CD4-positive, alpha-beta T cell treated with Interleukin-4 for 4 hours (primary cell): Measurements from ENCODE around the gene CCDC152.

Source experiments
- DNase-seq: peaks from one replicate; pipeline ENCODE4 v3.0.0-alpha.2; 2020

CCDC152 gene

GRCh38 chr5:42784132-42784531 lies 27.5 kb downstream of the CCDC152 start:
- DNase-seq = no peak

DNA sequence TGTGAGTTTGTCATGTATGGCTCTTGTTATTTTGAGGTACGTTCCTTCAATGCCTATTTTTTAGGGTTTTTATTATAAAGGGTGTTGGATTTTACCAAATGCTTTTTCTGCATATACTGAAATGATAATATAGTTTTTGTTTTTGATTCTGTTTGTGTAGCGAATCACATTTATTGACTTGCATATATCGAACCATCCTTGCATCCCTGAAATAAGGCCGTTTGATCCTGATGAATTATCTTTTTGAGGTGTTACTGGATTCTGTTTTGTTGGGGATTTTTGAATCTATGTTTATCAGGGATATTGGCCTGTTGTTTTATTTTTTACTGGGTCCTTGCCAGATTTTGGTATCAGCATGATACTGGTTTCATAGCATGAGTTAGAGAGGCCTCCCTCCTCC lies 29.1 kb downstream of the CCDC152 start:
- DNase-seq = no peak

- DNase-seq = no peak
These were observed 30.5 kb downstream of the CCDC152 start for GRCh38 chr5:42787073-42787472.

GRCh38 chr5:42787845-42788244 lies 31.2 kb downstream of the CCDC152 start:
- DNase-seq = no peak

DNA sequence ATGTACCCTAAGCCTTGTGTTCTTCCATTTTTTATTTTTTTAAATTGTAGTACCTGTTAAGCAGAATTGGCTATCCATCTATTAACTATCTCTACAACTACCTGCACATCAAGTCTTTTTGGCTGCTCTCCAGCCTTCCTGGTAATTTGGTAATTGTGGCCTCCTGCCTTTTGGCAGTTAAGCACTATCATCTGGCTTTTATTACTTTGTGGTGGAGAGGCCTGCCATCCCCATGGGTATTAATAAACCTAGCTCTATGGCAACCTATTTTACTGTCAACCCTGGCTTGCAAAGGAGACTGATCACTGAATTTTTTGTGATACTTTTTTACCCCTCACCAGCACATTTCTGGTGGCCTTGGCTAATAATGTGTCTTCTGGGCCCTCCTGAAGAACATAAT lies 34.5 kb downstream of the CCDC152 start:
- DNase-seq = no peak

DNA sequence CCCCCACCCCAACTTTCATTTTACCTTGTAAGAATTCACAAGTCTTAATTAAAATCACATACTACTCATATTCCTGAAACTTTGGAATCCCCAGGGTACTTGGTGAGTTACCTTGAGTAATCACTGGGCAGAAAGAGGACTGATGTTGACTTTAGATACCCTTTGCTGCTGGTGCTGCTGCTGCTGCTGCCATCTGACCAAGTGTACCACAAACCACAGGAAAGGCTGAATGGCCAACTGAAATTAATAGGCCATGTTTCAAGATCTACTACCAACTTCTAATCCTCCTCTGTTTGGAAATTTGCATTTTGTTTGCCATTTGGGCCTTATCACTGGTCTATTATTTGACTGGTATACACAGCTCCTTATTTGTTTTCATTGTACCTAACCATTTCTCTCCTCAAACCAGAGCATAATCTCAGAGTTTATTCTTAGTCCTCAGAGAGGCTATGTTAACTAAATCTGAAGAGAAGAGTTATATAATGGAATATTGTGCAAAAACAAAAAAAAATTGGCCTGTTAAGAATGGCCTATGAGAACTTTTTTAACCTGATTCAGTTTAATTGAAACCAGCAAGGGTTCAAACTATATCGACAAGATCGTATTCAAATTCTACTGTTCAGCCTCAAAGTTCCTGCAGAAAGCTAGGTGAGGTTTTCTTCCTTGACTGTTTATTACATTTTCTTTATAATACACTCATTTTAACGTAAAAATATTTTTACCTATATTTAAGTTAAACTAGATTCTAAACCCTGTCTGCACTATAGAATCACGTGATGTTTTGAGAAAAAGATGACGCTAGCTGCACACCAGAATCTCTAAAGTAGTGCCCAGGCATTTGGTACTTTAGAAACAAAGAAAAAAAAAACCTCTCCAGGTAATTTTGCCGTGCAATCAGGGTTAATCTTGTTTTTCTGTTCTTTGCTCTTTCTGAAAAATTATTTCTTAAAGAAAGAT lies 41.9 kb downstream of the CCDC152 start:
- DNase-seq = no peak

DNA sequence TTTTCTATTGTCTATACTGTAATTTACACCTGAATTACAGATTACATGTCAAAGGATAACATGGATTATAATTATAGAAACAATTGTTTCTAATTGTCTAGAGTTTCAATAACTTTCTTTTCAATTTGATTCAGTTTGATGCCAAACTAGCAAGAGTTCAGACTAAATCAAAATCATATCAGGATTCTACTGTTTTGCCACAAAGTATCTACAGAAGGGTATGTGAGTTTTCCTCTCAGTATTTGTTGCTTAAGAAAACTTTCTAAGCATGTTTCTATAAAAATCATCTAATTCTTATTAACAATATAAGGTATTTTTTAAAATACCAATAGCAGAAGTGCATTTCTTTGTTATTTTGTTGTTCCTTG lies 42.6 kb downstream of the CCDC152 start:
- DNase-seq = no peak

GRCh38 chr5:42799668-42800114 lies 43.1 kb downstream of the CCDC152 start:
- no peak for DNase-seq

GRCh38 chr5:42800748-42801330 lies 44.2 kb downstream of the CCDC152 start:
- DNase-seq = no peak

DNA sequence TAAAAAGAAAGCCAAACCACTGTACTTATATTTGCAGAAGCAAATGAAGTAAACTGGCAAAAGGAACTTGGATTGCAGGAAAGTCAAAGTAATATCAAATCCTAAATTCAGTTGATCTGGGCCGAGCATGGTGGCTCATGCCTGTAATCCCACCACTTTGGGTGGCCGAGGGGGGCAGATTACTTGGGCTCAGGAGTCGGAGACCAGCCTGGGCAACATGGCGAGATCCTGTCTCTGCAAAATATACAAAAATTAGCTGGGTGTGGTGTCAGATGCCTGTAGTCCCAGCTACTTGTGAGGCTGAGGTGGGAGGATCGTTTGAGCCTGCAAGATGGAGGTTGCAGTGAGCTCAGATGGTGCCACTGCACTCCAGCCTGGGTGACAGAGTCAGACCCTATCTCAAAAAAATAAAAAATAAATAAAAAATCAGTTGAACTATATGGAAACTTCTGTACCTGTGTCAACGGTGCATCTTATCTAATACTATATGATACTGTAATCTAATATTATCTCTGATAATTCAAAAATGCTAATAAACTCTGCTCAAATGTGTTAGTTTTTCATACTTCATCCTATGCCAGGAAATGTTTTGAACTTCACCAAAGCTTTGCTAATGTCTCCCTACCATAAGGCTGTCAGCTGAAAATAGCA lies 45.0 kb downstream of the CCDC152 start:
- no peak for DNase-seq

GRCh38 chr5:42804717-42805339 lies 48.2 kb downstream of the CCDC152 start:
- no peak for DNase-seq

DNA sequence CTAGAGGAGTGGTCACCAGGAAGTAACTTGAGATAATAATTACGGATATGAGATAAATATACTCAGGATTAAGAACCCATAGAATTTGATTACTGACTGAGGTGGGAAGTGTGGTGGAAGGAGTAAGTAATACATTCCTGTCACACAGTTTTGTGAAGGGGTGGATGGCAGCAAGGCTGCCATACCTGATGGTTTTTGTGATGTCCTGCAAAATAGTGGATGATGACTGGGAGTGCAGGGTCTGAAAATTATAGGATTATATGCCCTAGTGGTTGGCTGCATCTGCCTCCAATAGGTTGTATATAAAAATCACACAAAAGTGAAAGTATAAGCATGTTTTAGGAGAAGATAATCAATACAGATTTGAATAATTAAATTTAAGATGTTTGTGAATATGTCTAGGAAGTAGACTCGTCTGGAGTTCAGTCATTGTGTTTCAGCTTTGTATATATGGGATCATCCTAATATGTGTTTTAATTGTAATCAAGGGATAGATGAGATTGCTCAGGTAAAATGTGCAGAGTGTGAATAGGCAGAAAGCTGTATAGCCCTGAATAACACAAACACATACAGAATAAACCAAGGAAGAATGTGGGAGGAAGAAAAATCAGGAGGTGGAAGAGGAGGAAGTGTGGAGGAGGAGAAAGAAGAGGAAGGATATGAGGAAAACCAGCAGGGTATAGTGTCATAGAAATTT lies 49.5 kb downstream of the CCDC152 start:
- DNase-seq = no peak

DNA sequence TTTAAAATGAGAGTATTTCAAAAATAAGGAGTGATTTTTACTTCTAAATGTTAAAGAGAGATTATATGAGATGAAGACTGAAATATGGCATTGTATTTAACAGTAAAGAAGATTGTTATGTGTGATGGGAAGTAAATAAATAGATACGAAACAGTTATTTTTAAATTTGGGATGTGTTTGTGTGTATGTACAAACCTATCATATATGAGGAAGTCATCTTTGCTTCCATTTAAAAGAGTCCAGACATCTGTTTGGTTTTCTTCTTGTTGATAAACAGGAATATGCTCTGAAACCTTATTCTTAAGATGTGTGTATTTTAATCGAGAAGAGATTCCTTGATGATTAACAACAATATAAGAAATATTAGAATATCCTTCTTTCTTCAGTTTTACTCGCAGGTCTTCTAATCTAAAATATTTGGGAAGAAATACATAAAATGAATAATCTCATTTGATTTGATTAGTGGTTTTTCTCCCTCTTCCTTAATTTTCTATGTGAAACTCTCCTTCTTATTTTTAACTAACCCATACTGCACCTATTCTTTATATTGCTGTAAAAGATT lies 50.2 kb downstream of the CCDC152 start:
- DNase-seq = no peak

- DNase-seq = no peak
These were observed 51.3 kb downstream of the CCDC152 start for GRCh38 chr5:42807722-42808447.

- DNase-seq = no peak
These were observed 52.4 kb downstream of the CCDC152 start for GRCh38 chr5:42808888-42809611.

- no peak for DNase-seq
These were observed 54.4 kb downstream of the CCDC152 start for GRCh38 chr5:42810834-42811590.

DNA sequence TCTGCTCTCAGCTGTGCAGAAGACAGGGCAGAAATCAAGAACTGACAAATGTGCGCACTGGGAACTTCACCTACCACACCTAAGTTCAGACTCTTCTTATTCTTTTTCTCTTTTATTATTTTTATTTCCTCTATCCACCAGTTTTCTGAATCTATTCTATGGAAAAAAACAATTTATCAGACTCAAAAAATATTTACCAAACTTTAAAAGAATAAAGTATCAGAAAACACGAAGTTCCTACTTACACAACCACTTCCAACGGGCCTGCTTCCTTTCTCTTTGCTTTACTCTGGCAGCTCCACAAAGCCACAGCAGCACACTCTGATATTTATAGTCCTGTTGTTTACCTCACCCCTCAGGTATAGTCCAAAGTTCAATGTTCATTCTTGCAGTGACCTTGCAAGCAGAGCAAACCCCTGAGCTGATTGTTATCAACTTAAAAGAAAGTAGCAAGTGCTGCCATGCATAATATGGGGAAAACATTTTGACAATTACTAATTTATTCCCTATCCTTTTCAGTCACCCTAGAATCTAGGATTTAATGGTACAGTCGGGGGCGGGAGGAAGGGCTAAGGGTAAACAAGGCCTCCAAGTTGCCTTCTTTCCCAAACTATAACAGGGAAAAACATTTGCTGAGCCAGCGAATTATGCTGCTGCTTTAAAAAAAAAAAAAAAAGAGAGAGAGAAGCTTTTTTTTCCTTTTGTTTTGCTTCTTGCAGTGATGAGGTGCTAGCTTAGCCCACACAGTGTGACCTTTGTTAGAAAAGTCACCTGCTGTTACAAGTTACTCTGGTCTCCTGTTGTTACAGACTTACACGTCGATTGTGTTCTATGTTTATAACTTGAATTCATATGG lies 55.2 kb downstream of the CCDC152 start, which contains the start of gene SELENOP:
SELENOP (minus strand) TSS at position 302 of the 856 bp plus-strand sequence. CDS start 3,539 bp downstream, outside the sequence.
- no peak for DNase-seq

DNA sequence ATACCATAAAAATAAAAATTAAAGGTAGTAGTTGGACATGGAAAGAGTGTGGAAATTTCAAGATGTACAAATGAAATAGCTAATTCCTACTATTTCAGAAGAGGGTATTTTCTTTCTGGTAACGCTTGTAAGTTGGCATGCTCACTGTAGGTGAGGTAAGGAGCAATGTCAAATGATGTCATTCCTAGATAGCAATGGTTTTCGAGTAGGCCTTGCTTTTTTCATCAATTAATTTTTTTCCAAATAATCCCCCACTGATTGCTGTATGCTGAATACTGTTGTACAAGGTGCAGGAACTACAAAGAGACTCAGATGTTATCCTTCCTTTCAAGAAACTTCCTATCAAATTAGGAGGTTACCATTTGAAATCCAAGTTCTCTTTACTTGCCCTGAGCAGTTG lies 56.0 kb downstream of the CCDC152 start:
- no peak for DNase-seq

GRCh38 chr5:42813533-42813932 lies 56.9 kb downstream of the CCDC152 start:
- DNase-seq = no peak
